Measurements from ENCODE around the gene TMEM175. TPM values are rescaled to one million over a fixed set of nuclear protein-coding genes. Genes with fewer than 3 reads are reported as not detected.

TMEM175 gene
- total and polyA plus RNA-seq, 2 of the 13 experiments (the other 11 are each of a cell fraction or from before 2014, with no cell fraction given), result 5.1 to 9.9 TPM

GRCh38 chr4:931960-932712 is at the start of gene TMEM175, which contains the start of gene GAK (continued):
- TF ChIP-seq, protein P1, sequence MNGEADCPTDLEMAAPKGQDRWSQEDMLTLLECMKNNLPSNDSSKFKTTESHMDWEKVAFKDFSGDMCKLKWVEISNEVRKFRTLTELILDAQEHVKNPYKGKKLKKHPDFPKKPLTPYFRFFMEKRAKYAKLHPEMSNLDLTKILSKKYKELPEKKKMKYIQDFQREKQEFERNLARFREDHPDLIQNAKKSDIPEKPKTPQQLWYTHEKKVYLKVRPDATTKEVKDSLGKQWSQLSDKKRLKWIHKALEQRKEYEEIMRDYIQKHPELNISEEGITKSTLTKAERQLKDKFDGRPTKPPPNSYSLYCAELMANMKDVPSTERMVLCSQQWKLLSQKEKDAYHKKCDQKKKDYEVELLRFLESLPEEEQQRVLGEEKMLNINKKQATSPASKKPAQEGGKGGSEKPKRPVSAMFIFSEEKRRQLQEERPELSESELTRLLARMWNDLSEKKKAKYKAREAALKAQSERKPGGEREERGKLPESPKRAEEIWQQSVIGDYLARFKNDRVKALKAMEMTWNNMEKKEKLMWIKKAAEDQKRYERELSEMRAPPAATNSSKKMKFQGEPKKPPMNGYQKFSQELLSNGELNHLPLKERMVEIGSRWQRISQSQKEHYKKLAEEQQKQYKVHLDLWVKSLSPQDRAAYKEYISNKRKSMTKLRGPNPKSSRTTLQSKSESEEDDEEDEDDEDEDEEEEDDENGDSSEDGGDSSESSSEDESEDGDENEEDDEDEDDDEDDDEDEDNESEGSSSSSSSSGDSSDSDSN (CRISPR knock-in tag; IDR thresholded peaks at IDR 0.05), result peak; percentile 86; the same call in 1 of the 2 replicates
- TF ChIP-seq ZNF589 (CRISPR knock-in tag; conservative IDR thresholded peaks at IDR 0.05) (peak; percentile 83; the same call in 1 of the 2 replicates), ZNF138 (CRISPR knock-in tag; IDR thresholded peaks at IDR 0.05; ENCODE audit: low read depth) (peak; percentile 89), ATF6 (CRISPR knock-in tag; conservative IDR thresholded peaks at IDR 0.05) (no peak), ZNF20 (CRISPR knock-in tag; IDR thresholded peaks at IDR 0.05) (no peak), ARID2 (CRISPR knock-in tag; IDR thresholded peaks at IDR 0.05; ENCODE audit: borderline replicate concordance) (0 out of 2 replicates have a peak, but pooled peaks have one; percentile 58), ZMAT3 (CRISPR knock-in tag; conservative IDR thresholded peaks at IDR 0.05) (peak; percentile 86), MAFG (CRISPR knock-in tag; IDR thresholded peaks at IDR 0.05) (no peak), ZFP37 (CRISPR knock-in tag; IDR thresholded peaks at IDR 0.05; ENCODE audit: borderline replicate concordance) (no peak), HES4 (CRISPR knock-in tag; IDR thresholded peaks at IDR 0.05; ENCODE audit: borderline replicate concordance) (no peak), POLR2A (IDR thresholded peaks at IDR 0.05; ENCODE audit: insufficient read depth in 1 of 2, low read depth in 2 of 2, low read length in 2 of 2) (peak in 1 of 2 experiments; percentile 89; a peak in 2 of 4 replicates), ZNF674 (CRISPR knock-in tag; IDR thresholded peaks at IDR 0.05; ENCODE audit: low read depth) (0 out of 2 replicates have a peak, but pooled peaks have one; percentile 90), ZMYM2 (CRISPR knock-in tag; IDR thresholded peaks at IDR 0.05) (no peak), ZNF296 (CRISPR knock-in tag; conservative IDR thresholded peaks at IDR 0.05) (no peak), ZNF570 (CRISPR knock-in tag; IDR thresholded peaks at IDR 0.05; ENCODE audit: borderline replicate concordance) (no peak), ZNF256 (CRISPR knock-in tag; conservative IDR thresholded peaks at IDR 0.05) (no peak), NFYB (CRISPR knock-in tag; IDR thresholded peaks at IDR 0.05) (peak; percentile 40), SP1 (IDR thresholded peaks at IDR 0.05) (no peak), SP1 (CRISPR knock-in tag; IDR thresholded peaks at IDR 0.05) (no peak), ZNF160 (CRISPR knock-in tag; IDR thresholded peaks at IDR 0.05) (peak; percentile 30; the same call in 1 of the 2 replicates), ZSCAN21 (CRISPR knock-in tag; IDR thresholded peaks at IDR 0.05; ENCODE audit: borderline replicate concordance) (peak; percentile 64; the same call in 1 of the 2 replicates), ZNF121 (CRISPR knock-in tag; IDR thresholded peaks at IDR 0.05) (no peak)
- TF ChIP-seq, protein P2, sequence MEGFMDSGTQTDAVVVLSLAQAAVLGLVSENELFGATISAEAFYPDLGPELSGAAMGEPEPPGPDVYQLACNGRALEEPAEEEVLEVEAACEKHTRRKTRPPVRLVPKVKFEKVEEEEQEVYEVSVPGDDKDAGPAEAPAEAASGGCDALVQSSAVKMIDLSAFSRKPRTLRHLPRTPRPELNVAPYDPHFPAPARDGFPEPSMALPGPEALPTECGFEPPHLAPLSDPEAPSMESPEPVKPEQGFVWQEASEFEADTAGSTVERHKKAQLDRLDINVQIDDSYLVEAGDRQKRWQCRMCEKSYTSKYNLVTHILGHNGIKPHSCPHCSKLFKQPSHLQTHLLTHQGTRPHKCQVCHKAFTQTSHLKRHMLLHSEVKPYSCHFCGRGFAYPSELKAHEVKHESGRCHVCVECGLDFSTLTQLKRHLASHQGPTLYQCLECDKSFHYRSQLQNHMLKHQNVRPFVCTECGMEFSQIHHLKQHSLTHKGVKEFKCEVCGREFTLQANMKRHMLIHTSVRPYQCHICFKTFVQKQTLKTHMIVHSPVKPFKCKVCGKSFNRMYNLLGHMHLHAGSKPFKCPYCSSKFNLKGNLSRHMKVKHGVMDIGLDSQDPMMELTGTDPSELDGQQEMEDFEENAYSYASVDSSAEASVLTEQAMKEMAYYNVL (CRISPR knock-in tag; IDR thresholded peaks at IDR 0.05; ENCODE audit: borderline replicate concordance), result peak; percentile 31; the same call in 1 of the 2 replicates

All from HepG2 (cell line).